H54 (cell line): Measurements from ENCODE around the gene EGFL7.
A peak's percentile ranks its signal among the peaks of the same experiment; 100 is the strongest.

ENCODE experiments used
- DNase-seq: peaks from one replicate; pipeline ENCODE4 v3.0.0; 2011; ENCODE audit warnings: low spot score, mixed read lengths; ENCODE audit not compliant: insufficient read length
- FAIRE-seq: peaks from 3 replicates; lab custom pipeline; 2011; peaks lifted over from hg19 to GRCh38; lab: Jason Lieb, UNC
- POLR2A ChIP-seq: IDR thresholded peaks from 2 replicates; pipeline ENCODE4 v1.6.1; 2011; ENCODE audit warnings: low read depth, mild to moderate bottlenecking, low read length

Gene EGFL7

GRCh38 chr9:136620441-136621018 is 42.2 kb upstream of the EGFL7 start:
- no peak for TF ChIP-seq POLR2A
- DNase-seq (no peak), FAIRE-seq (no peak)

- no peak for DNase-seq
- no peak for FAIRE-seq
- TF ChIP-seq POLR2A: no peak
Measured at GRCh38 chr9:136621019-136621733, 41.5 kb upstream of the EGFL7 start.

GRCh38 chr9:136621734-136622093 is 41.0 kb upstream of the EGFL7 start:
- TF ChIP-seq POLR2A: no peak
- FAIRE-seq: no peak
- DNase-seq: no peak

GRCh38 chr9:136622538-136622948 is 40.2 kb upstream of the EGFL7 start:
- FAIRE-seq (no peak), DNase-seq (no peak)
- no peak for TF ChIP-seq POLR2A

- DNase-seq: no peak
- no peak for TF ChIP-seq POLR2A
- no peak for FAIRE-seq
Measured at GRCh38 chr9:136623016-136623841, 39.5 kb upstream of the EGFL7 start.

- DNase-seq: no peak
- no peak for FAIRE-seq
- TF ChIP-seq POLR2A: no peak
Measured at GRCh38 chr9:136623842-136624183, 38.9 kb upstream of the EGFL7 start.

- DNase-seq: peak; percentile 94
- no peak for TF ChIP-seq POLR2A
- no peak for FAIRE-seq
Measured at GRCh38 chr9:136624184-136624951, 38.3 kb upstream of the EGFL7 start.

GRCh38 chr9:136625101-136626065 is 37.3 kb upstream of the EGFL7 start:
- DNase-seq (peak; percentile 85), FAIRE-seq (no peak)
- TF ChIP-seq POLR2A: no peak

GRCh38 chr9:136626066-136626725 is 36.5 kb upstream of the EGFL7 start:
- DNase-seq (no peak), FAIRE-seq (no peak)
- peak; percentile 7; the same call in 1 of the 2 replicates for TF ChIP-seq POLR2A

- FAIRE-seq (no peak), DNase-seq (no peak)
- no peak for TF ChIP-seq POLR2A
Measured at GRCh38 chr9:136626740-136627642, 35.7 kb upstream of the EGFL7 start.

GRCh38 chr9:136627703-136628102 is 35.0 kb upstream of the EGFL7 start:
- FAIRE-seq (no peak), DNase-seq (no peak)
- no peak for TF ChIP-seq POLR2A
